ENCODE data around the gene TANK. TPM values are rescaled to one million over a fixed set of nuclear protein-coding genes. Genes with fewer than 3 reads are reported as not detected.

The TANK gene
- total and polyA plus RNA-seq, 2 of the 13 experiments (the other 11 are each of a cell fraction or from before 2014, with no cell fraction given), result 66.9 to 96.1 TPM

- TF ChIP-seq ATF2 (CRISPR knock-in tag; IDR thresholded peaks at IDR 0.05), result no peak
- no peak for TF ChIP-seq ZNF34 (CRISPR knock-in tag; IDR thresholded peaks at IDR 0.05; ENCODE audit: borderline replicate concordance)
- TF ChIP-seq FLYWCH1 (CRISPR knock-in tag; IDR thresholded peaks at IDR 0.05), result no peak
- TF ChIP-seq MLXIP (CRISPR knock-in tag; IDR thresholded peaks at IDR 0.05; ENCODE audit: borderline replicate concordance), result no peak
- no peak for TF ChIP-seq SRF (IDR thresholded peaks at IDR 0.05; ENCODE audit: low read depth, low read length)
- no peak for TF ChIP-seq TOPORS (CRISPR knock-in tag; IDR thresholded peaks at IDR 0.05)
- TF ChIP-seq ZNF740 (CRISPR knock-in tag; IDR thresholded peaks at IDR 0.05), result no peak
- TF ChIP-seq HOXA3 (CRISPR knock-in tag; IDR thresholded peaks at IDR 0.05), result no peak
- TF ChIP-seq ZFY (CRISPR knock-in tag; IDR thresholded peaks at IDR 0.05), result no peak
- TF ChIP-seq PRDM4 (CRISPR knock-in tag; IDR thresholded peaks at IDR 0.05; ENCODE audit: borderline replicate concordance), result no peak
- no peak for TF ChIP-seq ZNF362 (CRISPR knock-in tag; IDR thresholded peaks at IDR 0.05; ENCODE audit: borderline replicate concordance)
- TF ChIP-seq ZC3H4 (CRISPR knock-in tag; IDR thresholded peaks at IDR 0.05; ENCODE audit: borderline replicate concordance), result no peak
- no peak for TF ChIP-seq FOXK2 (IDR thresholded peaks at IDR 0.05)
- 0 out of 2 replicates have a peak, but pooled peaks have one; percentile 16 for TF ChIP-seq ZNF878 (CRISPR knock-in tag; IDR thresholded peaks at IDR 0.05)
- TF ChIP-seq BCLAF1 (IDR thresholded peaks at IDR 0.05), result no peak
- TF ChIP-seq ZKSCAN8 (CRISPR knock-in tag; IDR thresholded peaks at IDR 0.05; ENCODE audit: borderline replicate concordance), result peak; percentile 11; the same call in 1 of the 2 replicates
Observed at GRCh38 chr2:161161074-161161706, 962 bp downstream of the TANK start (continued).

All from HepG2 (cell line).